Epidermal melanocyte (primary cell): ENCODE data around the gene IP6K3.

Source experiments
- DNase-seq: peaks from one replicate; pipeline ENCODE4 v3.0.0; 2011; ENCODE audit warnings: low spot score; ENCODE audit not compliant: insufficient read length

The IP6K3 gene

GRCh38 chr6:33777398-33778388 lies 31.0 kb upstream of the IP6K3 start:
- DNase-seq = no peak

- no peak for DNase-seq
Observed at GRCh38 chr6:33776764-33777163, 30.1 kb upstream of the IP6K3 start.

GRCh38 chr6:33776186-33776585 lies 29.5 kb upstream of the IP6K3 start:
- no peak for DNase-seq

- DNase-seq = no peak
Observed at GRCh38 chr6:33774774-33775173, 28.1 kb upstream of the IP6K3 start.

GRCh38 chr6:33772902-33773472 lies 26.3 kb upstream of the IP6K3 start:
- no peak for DNase-seq

GRCh38 chr6:33772082-33772830 lies 25.6 kb upstream of the IP6K3 start:
- no peak for DNase-seq

GRCh38 chr6:33771146-33772081 lies 24.7 kb upstream of the IP6K3 start:
- DNase-seq = peak; percentile 71

GRCh38 chr6:33770833-33771145 lies 24.1 kb upstream of the IP6K3 start:
- no peak for DNase-seq

GRCh38 chr6:33770124-33770832 lies 23.6 kb upstream of the IP6K3 start:
- no peak for DNase-seq

GRCh38 chr6:33769248-33769821 lies 22.6 kb upstream of the IP6K3 start:
- DNase-seq = no peak

- peak; percentile 75 for DNase-seq
Observed at GRCh38 chr6:33768644-33769120, 22.0 kb upstream of the IP6K3 start.

GRCh38 chr6:33766921-33767907 lies 20.5 kb upstream of the IP6K3 start:
- no peak for DNase-seq

- DNase-seq = no peak
Observed at GRCh38 chr6:33765368-33765767, 18.7 kb upstream of the IP6K3 start.

- DNase-seq = no peak
Observed at GRCh38 chr6:33764036-33764435, 17.3 kb upstream of the IP6K3 start.

- DNase-seq = no peak
Observed at GRCh38 chr6:33763483-33763882, 16.8 kb upstream of the IP6K3 start.

GRCh38 chr6:33762713-33763112 lies 16.0 kb upstream of the IP6K3 start:
- no peak for DNase-seq

- DNase-seq = peak; percentile 48
Observed at GRCh38 chr6:33761922-33762629, 15.4 kb upstream of the IP6K3 start.

GRCh38 chr6:33761581-33761921 lies 14.8 kb upstream of the IP6K3 start:
- no peak for DNase-seq
